ENCODE results near the gene TRIM29. TPM values are rescaled to one million over a fixed set of nuclear protein-coding genes. Genes with fewer than 3 reads are reported as not detected.

The TRIM29 gene
- total RNA-seq, 1 donor from 2014 or later: 3.4 TPM

DNA sequence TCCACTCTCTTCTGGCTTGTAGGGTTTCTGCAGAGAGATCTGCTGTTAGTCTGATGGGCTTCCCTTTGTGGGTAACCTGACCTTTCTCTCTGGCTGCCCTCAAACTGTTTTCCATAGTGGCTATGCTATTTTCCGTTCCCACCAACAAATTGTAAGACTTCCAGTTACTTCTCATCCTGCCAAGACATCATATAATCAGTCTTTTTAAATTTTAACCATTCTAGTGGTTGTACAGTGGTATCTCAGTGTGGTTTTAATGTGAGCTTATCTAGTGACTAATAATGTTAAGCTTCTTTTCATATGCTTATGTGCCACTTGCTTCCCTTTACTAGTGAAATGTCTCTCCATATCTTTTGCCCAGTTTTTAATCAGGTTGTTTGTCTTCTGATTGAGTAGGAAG, 13.6 kb upstream of the TRIM29 start:
- no peaks in the 10 kb centered on the region for H3K36me3 ChIP-seq
- no peaks in the 10 kb centered on the region for H3K4me1 ChIP-seq
- DNase-seq: no peak
- no peak for TF ChIP-seq CTCF (IDR thresholded peaks at IDR 0.05)
- intact Hi-C loops (cut with DNase I): no loop called here
- no peak for ATAC-seq
- H3K4me3 ChIP-seq: no peak overlapping the region
- no peaks in the 10 kb centered on the region for H3K9me3 ChIP-seq
- peaks cover 12% of the 10 kb centered on the region for H3K27me3 ChIP-seq
- no peak overlapping the region for H3K27ac ChIP-seq

DNA sequence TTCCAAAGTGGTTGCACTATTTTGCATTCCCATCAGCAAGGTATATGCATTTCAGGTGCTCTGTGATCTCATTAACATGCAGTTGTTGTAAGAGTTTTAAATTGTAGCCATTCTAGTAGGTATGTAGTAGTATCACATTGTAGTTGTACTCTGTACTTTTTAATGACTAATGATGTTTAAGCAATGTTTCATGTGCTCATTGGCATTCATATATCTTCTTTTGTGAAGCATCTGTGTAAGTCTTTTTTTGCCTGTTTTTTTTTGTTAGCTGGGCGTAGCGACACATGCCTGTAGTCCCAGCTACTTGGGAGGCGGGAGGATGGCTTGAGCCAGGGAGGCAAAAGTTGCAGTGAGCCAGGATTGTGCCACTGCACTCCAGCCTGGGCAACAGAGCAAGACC, 11.3 kb upstream of the TRIM29 start:
- Histone ChIP-seq H3K4me1 (no peaks in the 10 kb centered on the region), H3K4me3 (no peak overlapping the region), H3K9me3 (no peaks in the 10 kb centered on the region), H3K36me3 (no peaks in the 10 kb centered on the region), H3K27ac (no peak overlapping the region), H3K27me3 (peaks cover 19% of the 10 kb centered on the region)
- DNase-seq: no peak
- no peak for TF ChIP-seq CTCF (IDR thresholded peaks at IDR 0.05)
- intact Hi-C loops (cut with DNase I): no loop called here
- no peak for ATAC-seq

- ATAC-seq (no peak), DNase-seq (no peak)
- intact Hi-C loops (cut with DNase I): no loop called here
Measured at GRCh38 chr11:120147950-120148270, 10.0 kb upstream of the TRIM29 start.

GRCh38 chr11:120147094-120147949, 9.4 kb upstream of the TRIM29 start:
- ATAC-seq (peak; percentile 23), DNase-seq (no peak)
- Histone ChIP-seq H3K36me3 (no peaks in the 10 kb centered on the region), H3K4me3 (no peak overlapping the region), H3K27ac (no peak overlapping the region), H3K4me1 (no peaks in the 10 kb centered on the region), H3K9me3 (no peaks in the 10 kb centered on the region), H3K27me3 (peaks cover 31% of the 10 kb centered on the region)
- intact Hi-C loops (cut with DNase I): no loop called here
- TF ChIP-seq CTCF (IDR thresholded peaks at IDR 0.05): no peak

More at GRCh38 chr11:120147950-120148270, 10.0 kb upstream of the TRIM29 start:
- H3K9me3 ChIP-seq: no peaks in the 10 kb centered on the region
- H3K36me3 ChIP-seq: no peaks in the 10 kb centered on the region
- H3K4me3 ChIP-seq: no peak overlapping the region
- no peak overlapping the region for H3K27ac ChIP-seq
- TF ChIP-seq CTCF (IDR thresholded peaks at IDR 0.05): no peak
- peaks cover 31% of the 10 kb centered on the region for H3K27me3 ChIP-seq
- H3K4me1 ChIP-seq: no peaks in the 10 kb centered on the region

GRCh38 chr11:120146413-120147093, 8.6 kb upstream of the TRIM29 start:
- intact Hi-C loops (cut with DNase I): no loop called here
- peaks cover 31% of the 10 kb centered on the region for H3K27me3 ChIP-seq
- no peak for ATAC-seq

More at GRCh38 chr11:120146413-120147093, 8.6 kb upstream of the TRIM29 start:
- no peaks in the 10 kb centered on the region for H3K4me1 ChIP-seq
- no peak for DNase-seq
- H3K36me3 ChIP-seq: no peaks in the 10 kb centered on the region
- H3K27ac ChIP-seq: no peak overlapping the region
- no peak for TF ChIP-seq CTCF (IDR thresholded peaks at IDR 0.05)
- no peaks in the 10 kb centered on the region for H3K9me3 ChIP-seq
- H3K4me3 ChIP-seq: no peak overlapping the region
